Activated naive CD4-positive, alpha-beta T cell treated with anti-CD3 and anti-CD28 coated beads, Interleukin-2, amount 10 ng/mL, durations not matched to agents 7 days and 5 days (primary cell): Measurements from ENCODE around the gene MRPS18A.

Experiments used
- CTCF ChIA-PET: fragments of 350-600 bp; sonication (Branson Sonifier 250); formaldehyde crosslinking; loops from one replicate; lab custom pipeline; 2021; ENCODE audit warnings: antibody characterized with exemption; lab: Charles Lee
- DNase-seq: peaks from one replicate; pipeline ENCODE4 v3.0.0-alpha.2; 2020
- H3K27ac Mint-ChIP-seq: one replicate; pipeline ENCODE4 v1.8.0; 2021; ENCODE audit warnings: mild to moderate bottlenecking, moderate library complexity, mixed read lengths
- H3K27me3 Mint-ChIP-seq: one replicate; pipeline ENCODE4 v1.8.0; 2021; ENCODE audit warnings: mild to moderate bottlenecking, mixed read lengths
- H3K36me3 Mint-ChIP-seq: one replicate; pipeline ENCODE4 v1.8.0; 2021; ENCODE audit warnings: mixed read lengths
- H3K4me1 Mint-ChIP-seq: one replicate; pipeline ENCODE4 v1.8.0; 2021; ENCODE audit warnings: mixed read lengths
- H3K4me3 Mint-ChIP-seq: one replicate; pipeline ENCODE4 v1.8.0; 2021; ENCODE audit warnings: mild to moderate bottlenecking, moderate library complexity, mixed read lengths
- H3K9me3 Mint-ChIP-seq: one replicate; pipeline ENCODE4 v1.8.0; 2021; ENCODE audit warnings: mixed read lengths

The MRPS18A gene

GRCh38 chr6:43724354-43724753 lies 36.8 kb upstream of the MRPS18A start:
- no peak overlapping the region for H3K4me3 Mint-ChIP-seq
- H3K27ac Mint-ChIP-seq: peak overlapping the region; percentile 85
- H3K27me3 Mint-ChIP-seq: peaks cover 23% of the 10 kb centered on the region
- peaks cover 1% of the 10 kb centered on the region for H3K9me3 Mint-ChIP-seq
- peaks cover 30% of the 10 kb centered on the region for H3K4me1 Mint-ChIP-seq
- H3K36me3 Mint-ChIP-seq: no peaks in the 10 kb centered on the region
- CTCF ChIA-PET: interaction anchor here (0.6 to 2.7 kb wide), 18 partner anchors 10 to 355 kb away, joined by 3 to 28 read pairs (median 4); partner anchors contain the start of genes MRPS18A and VEGFA
- DNase-seq: no peak

- peak; percentile 84 for DNase-seq
- Mint-ChIP-seq H3K27ac (no peak overlapping the region), H3K36me3 (no peaks in the 10 kb centered on the region), H3K4me3 (no peak overlapping the region), H3K9me3 (no peaks in the 10 kb centered on the region), H3K27me3 (peaks cover 26% of the 10 kb centered on the region), H3K4me1 (peaks cover 30% of the 10 kb centered on the region)
- CTCF ChIA-PET: interaction anchor here (0.6 to 2.7 kb wide), 16 partner anchors 9 to 356 kb away, joined by 3 to 28 read pairs (median 5); partner anchors contain the start of genes MRPS18A and VEGFA
Measured at GRCh38 chr6:43723737-43724295, 36.2 kb upstream of the MRPS18A start.

- CTCF ChIA-PET: interaction anchor here (0.9 to 2.7 kb wide), 8 partner anchors 35 to 358 kb away, joined by 3 to 28 read pairs (median 4); partner anchors contain the start of gene VEGFA
- H3K27me3 Mint-ChIP-seq: peaks cover 34% of the 10 kb centered on the region
- no peak for DNase-seq
- H3K4me1 Mint-ChIP-seq: peaks cover 30% of the 10 kb centered on the region
- no peaks in the 10 kb centered on the region for H3K36me3 Mint-ChIP-seq
- H3K4me3 Mint-ChIP-seq: no peak overlapping the region
- H3K9me3 Mint-ChIP-seq: no peaks in the 10 kb centered on the region
- H3K27ac Mint-ChIP-seq: no peak overlapping the region
Measured at GRCh38 chr6:43722920-43723545, 35.4 kb upstream of the MRPS18A start.

- no peak for DNase-seq
- CTCF ChIA-PET: interaction anchor here (0.8 to 2.5 kb wide), 9 partner anchors 11 to 358 kb away, joined by 3 to 13 read pairs (median 4); no protein-coding TSS in a partner anchor
- Mint-ChIP-seq H3K9me3 (no peaks in the 10 kb centered on the region), H3K27ac (no peak overlapping the region), H3K27me3 (peaks cover 42% of the 10 kb centered on the region), H3K36me3 (no peaks in the 10 kb centered on the region), H3K4me1 (peaks cover 27% of the 10 kb centered on the region), H3K4me3 (no peak overlapping the region)
Measured at GRCh38 chr6:43720999-43721398, 33.4 kb upstream of the MRPS18A start.

- no peak overlapping the region for H3K4me3 Mint-ChIP-seq
- peaks cover 47% of the 10 kb centered on the region for H3K27me3 Mint-ChIP-seq
- no peak overlapping the region for H3K27ac Mint-ChIP-seq
- H3K36me3 Mint-ChIP-seq: no peaks in the 10 kb centered on the region
- CTCF ChIA-PET: interaction anchor here (2.5 kb wide), 1 partner anchor 52 kb away, joined by 13 read pairs; no protein-coding TSS in a partner anchor
- peaks cover 12% of the 10 kb centered on the region for H3K4me1 Mint-ChIP-seq
- no peaks in the 10 kb centered on the region for H3K9me3 Mint-ChIP-seq
- no peak for DNase-seq
Measured at GRCh38 chr6:43719511-43719910, 31.9 kb upstream of the MRPS18A start.

GRCh38 chr6:43718387-43719105 lies 31.0 kb upstream of the MRPS18A start:
- Mint-ChIP-seq H3K36me3 (no peaks in the 10 kb centered on the region), H3K27me3 (peaks cover 47% of the 10 kb centered on the region), H3K27ac (no peak overlapping the region), H3K4me3 (no peak overlapping the region), H3K4me1 (peaks cover 2% of the 10 kb centered on the region), H3K9me3 (no peaks in the 10 kb centered on the region)
- no peak for DNase-seq
- CTCF ChIA-PET: interaction anchor here (0.9 kb wide), 1 partner anchor 49 kb away, joined by 3 read pairs; no protein-coding TSS in a partner anchor

- no peaks in the 10 kb centered on the region for H3K9me3 Mint-ChIP-seq
- CTCF ChIA-PET: interaction anchor here (0.9 kb wide), 1 partner anchor 50 kb away, joined by 3 read pairs; no protein-coding TSS in a partner anchor
- H3K27ac Mint-ChIP-seq: no peak overlapping the region
- H3K4me1 Mint-ChIP-seq: no peaks in the 10 kb centered on the region
- no peak overlapping the region for H3K4me3 Mint-ChIP-seq
- no peak for DNase-seq
- H3K27me3 Mint-ChIP-seq: peaks cover 47% of the 10 kb centered on the region
- no peaks in the 10 kb centered on the region for H3K36me3 Mint-ChIP-seq
Measured at GRCh38 chr6:43717822-43718221, 30.2 kb upstream of the MRPS18A start.

GRCh38 chr6:43717389-43717788 lies 29.8 kb upstream of the MRPS18A start:
- Mint-ChIP-seq H3K4me1 (no peaks in the 10 kb centered on the region), H3K27me3 (peaks cover 51% of the 10 kb centered on the region), H3K36me3 (no peaks in the 10 kb centered on the region), H3K27ac (no peak overlapping the region), H3K4me3 (no peak overlapping the region), H3K9me3 (no peaks in the 10 kb centered on the region)
- no peak for DNase-seq
- CTCF ChIA-PET: no interaction called here

GRCh38 chr6:43716099-43716498 lies 28.5 kb upstream of the MRPS18A start:
- Mint-ChIP-seq H3K4me3 (no peak overlapping the region), H3K4me1 (no peaks in the 10 kb centered on the region), H3K27ac (no peak overlapping the region), H3K9me3 (no peaks in the 10 kb centered on the region), H3K36me3 (no peaks in the 10 kb centered on the region), H3K27me3 (peaks cover 54% of the 10 kb centered on the region)
- CTCF ChIA-PET: interaction anchor here (2.6 kb wide), 1 partner anchor 49 kb away, joined by 9 read pairs; no protein-coding TSS in a partner anchor
- no peak for DNase-seq

GRCh38 chr6:43715056-43715788 lies 27.6 kb upstream of the MRPS18A start:
- no peaks in the 10 kb centered on the region for H3K9me3 Mint-ChIP-seq
- H3K4me1 Mint-ChIP-seq: no peaks in the 10 kb centered on the region
- DNase-seq: no peak
- no peak overlapping the region for H3K27ac Mint-ChIP-seq
- no peak overlapping the region for H3K4me3 Mint-ChIP-seq
- peaks cover 48% of the 10 kb centered on the region for H3K27me3 Mint-ChIP-seq
- CTCF ChIA-PET: interaction anchor here (1.2 to 2.6 kb wide), 4 partner anchors 9 to 364 kb away, joined by 5 to 11 read pairs (median 8); no protein-coding TSS in a partner anchor
- H3K36me3 Mint-ChIP-seq: no peaks in the 10 kb centered on the region

- peaks cover 45% of the 10 kb centered on the region for H3K27me3 Mint-ChIP-seq
- CTCF ChIA-PET: interaction anchor here (1.2 to 2.6 kb wide), 4 partner anchors 10 to 364 kb away, joined by 5 to 11 read pairs (median 8); no protein-coding TSS in a partner anchor
- no peak for DNase-seq
- H3K27ac Mint-ChIP-seq: no peak overlapping the region
- no peaks in the 10 kb centered on the region for H3K9me3 Mint-ChIP-seq
- H3K36me3 Mint-ChIP-seq: no peaks in the 10 kb centered on the region
- peaks cover 2% of the 10 kb centered on the region for H3K4me1 Mint-ChIP-seq
- H3K4me3 Mint-ChIP-seq: no peak overlapping the region
Measured at GRCh38 chr6:43714311-43715055, 26.9 kb upstream of the MRPS18A start.

- Mint-ChIP-seq H3K4me1 (peaks cover 7% of the 10 kb centered on the region), H3K27me3 (peaks cover 41% of the 10 kb centered on the region), H3K9me3 (no peaks in the 10 kb centered on the region), H3K4me3 (no peak overlapping the region), H3K36me3 (no peaks in the 10 kb centered on the region), H3K27ac (no peak overlapping the region)
- no peak for DNase-seq
- CTCF ChIA-PET: interaction anchor here (1.2 to 2.1 kb wide), 3 partner anchors 11 to 46 kb away, joined by 3 to 11 read pairs (median 5); no protein-coding TSS in a partner anchor
Measured at GRCh38 chr6:43713643-43714310, 26.2 kb upstream of the MRPS18A start.
